K562 (cell line): ENCODE data around the gene RAI1. TPM values are rescaled to one million over a fixed set of nuclear protein-coding genes. Genes with fewer than 3 reads are reported as not detected.

ENCODE experiments used
- ATAC-seq: fragments of 200-7000 bp; cut with Tn5 transposase; 3 replicates; pipeline ENCODE4 v1.9.1; 2020; ENCODE audit warnings: moderate library complexity
- BruUV-seq: library from RNA; stranded (reverse); fragments of 400-500 nt; replicated peaks from 2 replicates; lab custom pipeline; 2021; lab: Mats Ljungman, UMichigan
- CTCF ChIA-PET: fragments of 300-600 bp; formaldehyde crosslinking; extraction: SDS; loops from one replicate; lab custom pipeline; 2021; ENCODE audit warnings: low intra/inter-chr PET ratio; lab: Yijun Ruan, JAX
- POLR2A ChIA-PET: fragments of 300-600, 350-650 bp; sonication (Branson Sonifier 250); formaldehyde crosslinking; extraction: SDS; loops from one replicate; lab custom pipeline; 2021; ENCODE audit warnings: antibody characterized with exemption, inconsistent platforms; lab: Yijun Ruan, JAX
- DNase-seq, 4 experiments: peaks; one replicate each; pipeline versions ENCODE4 v3.0.0 to v3.0.0-alpha.2; 2011 to 2018; ENCODE audit warnings: low spot score in 3 of 4, mixed read lengths in 3 of 4; ENCODE audit errors: extremely low read depth in 1 of 4
- FAIRE-seq: peaks from 2 replicates; lab custom pipeline; 2011; peaks lifted over from hg19 to GRCh38; lab: Jason Lieb, UNC
- H2AFZ ChIP-seq: 2 replicates; pipeline ENCODE4 v1.6.0; 2011; ENCODE audit warnings: low read depth, low read length, control low read depth, inconsistent platforms
- H3K27ac ChIP-seq: fragments of 200-600 bp; 3 replicates; pipeline ENCODE4 v1.8.0; 2011; ENCODE audit warnings: low read depth, mild to moderate bottlenecking, control low read depth, inconsistent platforms, low read length, moderate library complexity, mixed read lengths; ENCODE audit errors: extremely low read depth
- H3K27me3 ChIP-seq, 2 experiments: fragments of 300-600 bp in 1 of 2; 2 replicates in 1 of 2; 3 replicates in 1 of 2; pipeline versions ENCODE4 v1.6.0 to v1.8.0; 2011; ENCODE audit warnings: inconsistent platforms in 2 of 2, low read length in 2 of 2, mild to moderate bottlenecking in 1 of 2, mixed read lengths in 1 of 2, moderate library complexity in 1 of 2; ENCODE audit not compliant: control insufficient read depth in 2 of 2, insufficient read depth in 2 of 2
- H3K36me3 ChIP-seq: fragments of 300-600 bp; 3 replicates; pipeline ENCODE4 v1.8.0; 2011; ENCODE audit warnings: mild to moderate bottlenecking, low read length, inconsistent platforms; ENCODE audit not compliant: control insufficient read depth, insufficient read depth
- H3K4me1 ChIP-seq, 2 experiments: fragments of 200-600 bp in 1 of 2; replicated peaks in 1 of 2; 2 replicates in 1 of 2; 3 replicates in 1 of 2; pipeline versions ENCODE4 v1.5.1 to v1.8.0; 2011; ENCODE audit warnings: inconsistent platforms in 2 of 2, low read length in 2 of 2, mild to moderate bottlenecking in 1 of 2, mixed read lengths in 1 of 2, moderate library complexity in 1 of 2; ENCODE audit not compliant: control insufficient read depth in 2 of 2, insufficient read depth in 2 of 2
- H3K4me2 ChIP-seq: 2 replicates; pipeline ENCODE4 v1.6.1; 2011; ENCODE audit warnings: low read length, control low read depth, inconsistent platforms, mixed read lengths; ENCODE audit not compliant: insufficient read depth
- H3K4me3 ChIP-seq: fragments of 200-600 bp; sonication (generic), shearing (Covaris generic); 2 replicates; pipeline ENCODE4 v1.5.1; 2016; ENCODE audit warnings: control low read depth, inconsistent platforms
- H3K79me2 ChIP-seq: fragments of 200-600 bp; 3 replicates; pipeline ENCODE4 v1.8.0; 2011; ENCODE audit warnings: low read length, inconsistent platforms; ENCODE audit not compliant: control insufficient read depth, insufficient read depth
- H3K9ac ChIP-seq, 2 experiments: 2 replicates each; pipeline versions ENCODE4 v1.6.0 to v1.6.1; 2011; ENCODE audit warnings: low read depth in 2 of 2, low read length in 2 of 2, control low read depth in 1 of 2, inconsistent platforms in 1 of 2, mild to moderate bottlenecking in 1 of 2, mixed read lengths in 1 of 2; ENCODE audit not compliant: insufficient read depth in 1 of 2
- H3K9me1 ChIP-seq: one replicate; pipeline ENCODE4 v1.6.0; 2011; ENCODE audit warnings: inconsistent platforms, mild to moderate bottlenecking, low read length, moderate library complexity; ENCODE audit not compliant: control insufficient read depth, insufficient read depth
- H3K9me3 ChIP-seq: replicated peaks from 2 replicates; pipeline ENCODE4 v1.5.1; 2011; ENCODE audit warnings: low read depth, low read length, inconsistent platforms; ENCODE audit not compliant: control insufficient read depth, insufficient read depth
- H4K20me1 ChIP-seq: replicated peaks from 2 replicates; pipeline ENCODE4 v1.6.1; 2011; ENCODE audit warnings: low read length, inconsistent platforms, mixed read lengths; ENCODE audit not compliant: control insufficient read depth, insufficient read depth
- ZBTB33 ChIP-seq: sonication (generic); formaldehyde crosslinking; IDR thresholded peaks from 2 replicates; pipeline ENCODE4 v1.8.1; 2023; ENCODE audit warnings: mild to moderate bottlenecking, missing genetic modification reagents
- ZNF143 ChIP-seq: sonication (generic); formaldehyde crosslinking; IDR thresholded peaks from 2 replicates; pipeline ENCODE4 v1.9.0; 2022; ENCODE audit warnings: mild to moderate bottlenecking, missing genetic modification reagents
- ZNF175 ChIP-seq: fragments of 200-800 bp; sonication (Bioruptor generic); IDR thresholded peaks from 2 replicates; pipeline ENCODE4 v1.6.1; 2016; ENCODE audit warnings: low read depth, mild to moderate bottlenecking, missing genetic modification characterization, missing compliant biosample characterization
- ZNF263 ChIP-seq: sonication (generic); formaldehyde crosslinking; IDR thresholded peaks from 2 replicates; pipeline ENCODE4 v1.8.0; 2022; ENCODE audit warnings: mild to moderate bottlenecking, missing genetic modification reagents, borderline replicate concordance
- WGBS: fragments of 100-300 bp; shearing (Covaris generic); methylation state at CpG from one replicate; pipeline ENCODE4 v1.1.6; 2016; ENCODE audit warnings: low coverage, mixed read lengths; ENCODE audit not compliant: insufficient coverage; ENCODE audit errors: missing lambda C conversion rate; 5-methylcytosine and 5-hydroxymethylcytosine counted together
- in situ Hi-C: fragments of 300-500 bp; cut with MboI; formaldehyde crosslinking; loops from 4 replicates; pipeline ENCODE4 v1.15.0; 2018; ENCODE audit warnings: inconsistent platforms, mixed read lengths
- intact Hi-C: fragments of 100-400 bp; cut with micrococcal nuclease; formaldehyde crosslinking; loops from 2 replicates; pipeline ENCODE4 v1.14.2; 2022
- polyA plus RNA-seq, 8 experiments: library from polyadenylated mRNA; depleted of rRNA in 4 of 8; stranded (reverse) in 5 of 8; unstranded in 3 of 8; fragments of >200 nt; fragmentation: Nextera tagmentation in 2 of 8; fragmentation: Illumina TruSeq in 1 of 8; extraction: Ambion mirVana in 2 of 8; extraction: Trizol in 1 of 8; gene quantifications; 2 replicates each; pipeline versions ENCODE4 v1.2.1 to v1.2.3, GENCODE V29; 2011 to 2014; ENCODE audit warnings: inconsistent platforms in 1 of 8, missing spikeins in 1 of 8
- total RNA-seq, 7 experiments: library from RNA; depleted of rRNA in 6 of 7; stranded (reverse); fragments of >200 nt in 6 of 7; fragmentation: Illumina TruSeq in 2 of 7; extraction: Trizol in 2 of 7; gene quantifications; 2 replicates each; pipeline versions ENCODE4 v1.2.1 to v1.2.3, GENCODE V29; 2011 to 2021; ENCODE audit warnings: low replicate concordance in 1 of 7

RAI1 gene
- total and polyA plus RNA-seq, 9 of the 15 experiments (the other 6 are each of a cell fraction or from before 2014, with no cell fraction given): 0.68 to 19.9 (median 5.5) TPM

GRCh38 chr17:17722081-17722905 lies 41.0 kb downstream of the RAI1 start:
- Histone ChIP-seq H3K79me2 (no peaks in the 10 kb centered on the region; the same call in 2 of the 3 replicates), H3K4me1 (peaks cover 0 to 13% of the 10 kb centered on the region in 2 experiments; a peak in 2 of 5 replicates), H2AFZ (no peak overlapping the region), H3K27me3 (no peaks in the 10 kb centered on the region), H3K36me3 (peaks cover 5% of the 10 kb centered on the region; the same call in 1 of the 3 replicates), H3K27ac (no peak overlapping the region), H4K20me1 (no peaks in the 10 kb centered on the region), H3K9me3 (no peaks in the 10 kb centered on the region), H3K9me1 (no peaks in the 10 kb centered on the region), H3K9ac (no peak overlapping the region), H3K4me3 (no peak overlapping the region), H3K4me2 (no peak overlapping the region)
- ChIA-PET POLR2A (no interaction called here), CTCF (no interaction called here)
- in situ Hi-C loops (no loop called here), intact Hi-C loops (no loop called here)
- WGBS: 96% methylated on average over 13 of the region's 68 CpGs
- no peak for FAIRE-seq
- no TSS peak for BruUV-seq
- no peak for DNase-seq
- no peak for ATAC-seq
- TF ChIP-seq ZBTB33 (CRISPR knock-in tag) (peak; percentile 49; the same call in 1 of the 2 replicates), ZNF143 (CRISPR knock-in tag) (no peak), ZNF263 (no peak), ZNF175 (CRISPR knock-in tag) (no peak)
